Measurements from ENCODE around the gene ATAD3B.

GRCh38 chr1:1479547-1480487, 8.3 kb downstream of the ATAD3B start:
- TF ChIP-seq SIN3A (IDR thresholded peaks at IDR 0.05; ENCODE audit: borderline replicate concordance, low read depth, low read length) (no peak), CTCF (CRISPR knock-in tag; IDR thresholded peaks at IDR 0.05) (no peak), EHMT2 (IDR thresholded peaks at IDR 0.05; ENCODE audit: borderline replicate concordance, low read depth, low read length) (no peak), ZNF274 (CRISPR knock-in tag; IDR thresholded peaks at IDR 0.05) (no peak), PPARG (CRISPR knock-in tag; conservative IDR thresholded peaks at IDR 0.05) (no peak), POLR2A (IDR thresholded peaks at IDR 0.05; ENCODE audit: insufficient read depth in 1 of 2, low read depth in 2 of 2, low read length in 2 of 2) (no peak), IKZF5 (CRISPR knock-in tag; IDR thresholded peaks at IDR 0.05) (no peak)
